ENCODE results near the gene MYBPC2.

DNA sequence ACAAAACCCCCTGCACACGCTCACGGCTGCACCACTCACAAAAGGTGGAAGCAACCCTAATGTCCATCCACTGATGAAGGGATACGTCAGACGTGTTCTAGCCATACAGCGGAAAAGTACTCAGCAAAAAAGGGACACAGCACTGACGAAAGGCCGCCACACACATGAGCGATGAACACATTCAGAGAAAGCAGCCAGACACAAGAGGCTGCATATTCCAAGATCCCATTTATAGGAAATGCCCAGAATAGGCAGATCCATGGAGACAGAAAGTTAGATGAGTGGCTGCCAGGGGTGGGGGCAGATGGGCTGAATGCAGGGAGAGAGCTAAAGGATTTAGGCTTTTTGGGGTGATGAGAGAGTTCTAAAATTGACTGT is 44.8 kb upstream of the MYBPC2 start:
- TF ChIP-seq, protein P1, sequence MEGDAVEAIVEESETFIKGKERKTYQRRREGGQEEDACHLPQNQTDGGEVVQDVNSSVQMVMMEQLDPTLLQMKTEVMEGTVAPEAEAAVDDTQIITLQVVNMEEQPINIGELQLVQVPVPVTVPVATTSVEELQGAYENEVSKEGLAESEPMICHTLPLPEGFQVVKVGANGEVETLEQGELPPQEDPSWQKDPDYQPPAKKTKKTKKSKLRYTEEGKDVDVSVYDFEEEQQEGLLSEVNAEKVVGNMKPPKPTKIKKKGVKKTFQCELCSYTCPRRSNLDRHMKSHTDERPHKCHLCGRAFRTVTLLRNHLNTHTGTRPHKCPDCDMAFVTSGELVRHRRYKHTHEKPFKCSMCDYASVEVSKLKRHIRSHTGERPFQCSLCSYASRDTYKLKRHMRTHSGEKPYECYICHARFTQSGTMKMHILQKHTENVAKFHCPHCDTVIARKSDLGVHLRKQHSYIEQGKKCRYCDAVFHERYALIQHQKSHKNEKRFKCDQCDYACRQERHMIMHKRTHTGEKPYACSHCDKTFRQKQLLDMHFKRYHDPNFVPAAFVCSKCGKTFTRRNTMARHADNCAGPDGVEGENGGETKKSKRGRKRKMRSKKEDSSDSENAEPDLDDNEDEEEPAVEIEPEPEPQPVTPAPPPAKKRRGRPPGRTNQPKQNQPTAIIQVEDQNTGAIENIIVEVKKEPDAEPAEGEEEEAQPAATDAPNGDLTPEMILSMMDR (conservative IDR thresholded peaks at IDR 0.05 in 1 of 2, IDR thresholded peaks at IDR 0.05 in 1 of 2; ENCODE audit: extremely low read depth in 1 of 2, insufficient read depth in 1 of 2, low read depth in 1 of 2, low read length in 2 of 2): no peak
- TF ChIP-seq EZH2 (IDR thresholded peaks at IDR 0.05; ENCODE audit: borderline replicate concordance, low read length): no peak
